ENCODE results near the gene MAGI1.

The MAGI1 gene

DNA sequence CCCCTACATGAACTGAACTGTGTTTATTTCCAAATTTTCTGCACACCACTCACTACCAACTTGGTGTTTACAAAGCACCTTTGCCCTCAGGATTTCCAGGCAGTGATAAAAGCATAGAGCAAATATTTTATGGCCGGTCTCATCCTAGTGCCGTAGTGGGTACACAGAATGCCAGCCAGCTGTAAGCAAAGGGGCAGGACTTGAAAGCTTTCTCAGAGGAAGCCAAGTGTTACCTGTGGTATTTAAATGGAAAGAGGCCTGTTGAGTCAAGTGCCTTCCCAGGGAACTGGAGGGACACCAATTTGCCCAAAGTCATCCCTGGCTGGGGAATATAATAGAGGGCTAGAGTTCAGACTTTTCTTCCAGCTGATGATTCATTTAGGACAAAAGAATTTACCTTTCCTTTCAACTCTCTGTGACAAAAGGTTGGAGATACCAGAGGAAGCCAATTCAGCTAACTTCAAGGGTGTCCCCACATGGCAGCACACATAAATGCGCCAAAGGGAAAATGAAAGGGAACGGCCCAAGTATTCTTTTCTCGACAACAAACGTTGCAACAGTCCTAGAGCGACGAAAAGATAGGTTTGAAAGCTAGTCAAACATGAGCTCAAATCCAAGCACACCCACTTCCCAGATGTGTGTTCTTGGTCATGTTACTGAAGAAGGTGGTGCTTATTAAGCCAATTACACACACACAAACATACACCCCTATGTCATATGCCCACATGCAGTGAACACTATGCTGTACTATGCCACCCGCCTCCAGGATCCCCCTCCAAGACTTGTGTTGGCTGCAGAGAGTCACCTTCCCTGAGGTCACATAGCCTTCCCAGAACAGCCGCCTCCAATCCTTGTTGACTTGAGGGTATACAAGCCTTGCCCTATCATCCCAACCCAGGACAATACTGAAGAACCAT is 27.7 kb downstream of the MAGI1 start:
- DNase-seq, result peak; percentile 55

GRCh38 chr3:66010348-66010738 is 28.4 kb downstream of the MAGI1 start:
- no peak for DNase-seq

DNA sequence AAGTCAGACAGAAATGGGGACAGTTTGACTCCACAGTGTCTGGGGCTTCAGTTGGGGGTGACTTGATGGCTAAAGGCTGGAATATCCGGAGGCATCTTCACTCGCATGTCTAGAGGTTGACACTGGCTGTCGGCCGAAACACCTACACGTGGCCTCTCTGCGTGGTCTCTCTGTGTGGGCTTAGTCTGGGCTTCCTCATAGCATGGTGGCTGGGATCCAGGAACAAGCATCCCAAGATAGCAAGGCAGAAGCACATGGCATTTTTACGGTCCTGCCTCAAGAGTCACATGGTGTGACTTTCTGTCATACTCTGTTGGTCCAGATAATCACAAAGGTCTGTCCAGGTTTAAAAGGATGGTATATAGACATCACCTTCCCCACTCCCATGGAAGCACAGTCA is 34.5 kb downstream of the MAGI1 start:
- no peak for DNase-seq

DNA sequence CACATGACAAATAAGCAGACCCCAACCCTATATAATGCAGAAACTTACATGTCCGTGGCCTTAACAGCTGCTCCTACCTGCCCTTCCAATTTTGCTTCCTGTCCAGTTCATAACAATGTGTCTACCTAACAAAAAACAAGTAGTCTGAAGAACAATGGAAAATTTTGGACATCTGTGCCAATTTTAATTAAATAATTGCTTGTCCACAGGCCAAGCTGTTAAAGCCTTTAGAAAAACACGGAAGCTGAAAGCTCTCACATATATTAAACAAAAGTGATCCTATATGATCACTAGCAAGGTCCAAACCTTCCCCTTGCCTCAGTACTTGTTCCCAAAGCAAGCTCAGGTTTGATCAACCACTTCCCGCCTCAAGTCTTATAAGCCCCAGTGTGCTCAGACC is 37.1 kb downstream of the MAGI1 start:
- DNase-seq, result no peak

DNA sequence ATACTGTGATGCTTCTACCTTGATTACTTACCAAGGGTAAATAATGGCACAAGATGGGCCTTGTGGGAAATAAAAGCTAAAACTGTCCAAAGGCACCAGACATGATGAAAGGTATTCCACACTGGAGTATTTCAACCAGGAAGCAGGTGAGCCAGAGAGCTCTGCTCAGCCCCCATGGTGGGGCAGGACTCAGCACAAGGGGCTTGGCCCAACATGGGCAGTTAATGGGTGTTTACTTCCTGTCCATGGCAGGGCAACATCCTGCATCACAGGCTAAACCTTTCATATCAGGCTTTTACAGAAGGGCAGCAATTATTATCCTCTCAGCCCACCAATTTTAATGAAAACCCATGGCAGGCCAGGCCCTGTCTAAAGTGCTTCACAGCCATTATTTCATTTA is 38.2 kb downstream of the MAGI1 start:
- DNase-seq, result no peak

- DNase-seq, result no peak
Observed at GRCh38 chr3:65999606-66000005, 39.1 kb downstream of the MAGI1 start.

DNA sequence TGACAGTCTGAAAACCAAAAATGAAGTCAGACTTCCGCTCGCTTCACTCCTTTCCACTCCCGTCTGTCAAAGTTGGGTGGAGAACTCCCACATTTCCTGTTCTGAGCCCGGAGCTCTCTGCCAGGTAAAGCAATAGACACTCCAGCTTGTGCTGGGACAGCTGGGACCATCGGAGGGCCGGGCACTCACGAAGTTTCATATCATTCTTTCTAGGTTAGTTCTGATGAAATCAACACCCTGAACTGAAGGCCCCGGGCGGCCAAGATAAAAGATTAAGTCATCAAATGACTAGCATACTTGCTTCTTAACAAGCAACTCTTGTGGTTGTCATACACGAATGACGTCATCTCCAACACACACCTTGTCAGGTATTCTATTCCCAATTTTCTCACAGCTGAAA is 42.1 kb downstream of the MAGI1 start:
- DNase-seq, result no peak

- DNase-seq, result no peak
Observed at GRCh38 chr3:65995515-65995914, 43.2 kb downstream of the MAGI1 start.

GRCh38 chr3:65995030-65995429 is 43.7 kb downstream of the MAGI1 start:
- no peak for DNase-seq

DNA sequence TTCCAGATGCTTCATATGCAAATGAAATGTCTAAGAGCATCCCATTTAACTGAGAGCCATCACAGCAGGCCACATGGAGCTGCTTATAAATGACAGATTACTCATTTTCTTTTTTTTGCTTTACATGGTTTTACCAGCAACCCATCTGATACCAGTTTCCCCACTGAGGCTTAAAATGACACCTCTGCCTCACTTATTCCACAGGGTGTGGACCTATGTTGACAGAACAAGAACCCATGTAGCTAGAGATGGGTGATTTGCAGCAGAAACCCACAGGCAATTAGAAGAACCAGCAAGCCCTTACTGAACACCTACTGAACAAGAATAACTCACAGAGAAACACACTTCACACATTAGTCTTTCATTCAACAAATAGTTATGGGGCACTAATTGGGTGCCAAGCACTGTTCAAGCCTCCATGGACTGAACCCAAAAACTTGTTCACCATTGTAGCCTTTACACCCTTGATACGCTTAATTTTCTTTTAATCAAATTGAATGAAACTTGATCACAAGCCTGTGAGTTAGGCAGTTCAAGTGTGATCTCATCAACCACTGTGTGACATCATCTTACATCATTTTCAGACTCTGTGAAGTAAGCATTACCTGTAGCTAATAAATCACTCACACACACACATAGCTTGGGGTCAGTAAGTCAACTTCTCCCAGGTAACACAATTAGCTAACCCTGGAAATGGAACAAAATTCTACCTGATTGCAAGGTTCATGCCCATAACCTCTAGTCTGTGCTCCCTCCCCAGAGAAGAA is 45.4 kb downstream of the MAGI1 start:
- no peak for DNase-seq

GRCh38 chr3:65992106-65992505 is 46.6 kb downstream of the MAGI1 start:
- no peak for DNase-seq

DNA sequence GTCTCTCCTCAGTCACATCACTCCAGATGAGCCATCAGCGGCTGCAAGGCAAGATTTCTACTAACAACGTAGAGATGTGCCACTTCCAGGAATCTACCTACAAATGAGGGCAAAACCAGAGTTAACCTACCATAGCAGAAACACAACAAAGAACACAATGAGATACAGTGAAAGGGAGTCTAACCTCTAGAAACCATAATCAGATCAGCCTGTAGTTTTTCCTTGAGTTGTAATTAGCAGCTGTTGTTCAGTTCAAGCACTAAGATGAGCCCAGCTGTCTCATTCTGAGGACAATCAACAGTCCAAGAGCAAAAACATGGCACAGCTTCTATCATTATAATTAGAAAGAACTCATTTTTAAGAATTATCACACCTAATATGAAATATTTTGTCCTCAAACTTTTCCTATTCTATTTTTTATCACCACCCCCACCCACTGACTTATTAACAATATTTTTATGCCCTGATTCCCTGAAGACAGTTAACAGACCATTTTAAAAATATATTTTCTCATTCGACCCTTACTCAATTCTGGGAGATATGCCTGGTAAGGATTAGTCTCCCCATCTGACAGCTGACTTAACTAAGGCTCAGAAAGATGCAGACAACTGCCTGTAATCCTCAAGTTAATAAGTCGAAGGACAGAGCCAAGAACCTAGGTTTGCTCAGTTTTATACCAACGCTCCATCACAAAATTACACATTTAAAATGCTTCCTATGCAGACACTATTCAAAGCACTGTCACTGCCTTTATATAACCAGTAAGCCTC is 50.1 kb downstream of the MAGI1 start:
- DNase-seq, result no peak

GRCh38 chr3:65986285-65986684 is 52.4 kb downstream of the MAGI1 start:
- DNase-seq, result no peak

DNA sequence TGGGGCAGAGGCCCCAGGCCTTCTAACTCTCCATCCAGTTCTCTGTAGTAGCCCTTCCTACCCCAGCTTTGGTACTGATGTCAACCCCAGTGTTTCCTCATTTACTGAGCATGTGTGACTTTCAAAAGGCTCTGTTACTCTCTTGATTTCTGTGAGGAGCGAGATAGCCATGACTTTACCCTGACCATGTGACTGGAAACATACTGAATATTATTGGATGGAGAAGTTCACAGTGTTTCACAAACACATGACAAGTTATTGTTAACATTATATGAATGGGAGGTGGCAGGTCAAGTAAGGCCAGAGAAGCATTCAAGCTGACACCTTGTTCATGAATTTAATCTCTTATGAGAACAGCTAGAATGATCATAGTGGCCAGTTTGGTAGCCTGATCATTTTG is 53.7 kb downstream of the MAGI1 start:
- no peak for DNase-seq

DNA sequence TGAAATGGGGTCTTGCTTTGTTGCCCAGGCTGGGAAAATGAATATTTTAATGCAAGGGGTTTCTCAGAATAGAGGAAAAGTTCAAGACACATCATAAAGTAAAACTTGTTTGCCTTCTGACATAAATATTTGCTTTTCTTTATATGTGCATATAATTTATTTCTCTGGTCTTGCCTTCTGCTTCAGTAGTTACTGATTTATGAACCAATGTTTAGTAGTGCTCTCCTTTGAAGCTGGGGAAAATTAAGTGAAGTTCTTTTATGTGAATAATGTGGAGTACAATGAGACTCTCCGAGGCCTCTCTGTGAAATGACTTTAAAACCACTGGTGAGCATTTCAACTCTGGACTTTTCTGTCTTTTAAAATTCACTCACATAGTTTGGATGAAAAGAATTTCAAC is 55.6 kb downstream of the MAGI1 start:
- DNase-seq, result no peak

DNA sequence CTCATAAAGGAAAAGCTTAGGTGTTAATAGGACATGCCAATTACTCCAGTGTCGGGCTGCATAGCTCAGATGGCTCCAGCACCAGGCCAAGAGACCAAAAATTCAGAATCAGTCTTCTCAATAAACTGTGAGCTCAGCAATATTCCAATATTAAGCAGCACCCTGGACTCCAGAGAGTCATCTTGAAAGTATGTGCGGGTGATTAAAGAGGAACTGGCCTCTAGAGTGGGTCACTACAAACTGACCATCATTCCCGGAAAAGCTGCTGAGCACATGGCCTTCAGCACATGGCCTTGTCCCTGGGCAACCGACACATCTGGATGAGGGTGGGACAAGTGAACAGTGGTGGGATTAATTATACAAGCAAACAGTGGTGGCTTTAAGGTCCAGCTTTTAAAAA is 59.0 kb downstream of the MAGI1 start:
- no peak for DNase-seq

GRCh38 chr3:65979162-65979561 is 59.6 kb downstream of the MAGI1 start:
- no peak for DNase-seq

- DNase-seq, result no peak
Observed at GRCh38 chr3:65978116-65978515, 60.6 kb downstream of the MAGI1 start.

DNA sequence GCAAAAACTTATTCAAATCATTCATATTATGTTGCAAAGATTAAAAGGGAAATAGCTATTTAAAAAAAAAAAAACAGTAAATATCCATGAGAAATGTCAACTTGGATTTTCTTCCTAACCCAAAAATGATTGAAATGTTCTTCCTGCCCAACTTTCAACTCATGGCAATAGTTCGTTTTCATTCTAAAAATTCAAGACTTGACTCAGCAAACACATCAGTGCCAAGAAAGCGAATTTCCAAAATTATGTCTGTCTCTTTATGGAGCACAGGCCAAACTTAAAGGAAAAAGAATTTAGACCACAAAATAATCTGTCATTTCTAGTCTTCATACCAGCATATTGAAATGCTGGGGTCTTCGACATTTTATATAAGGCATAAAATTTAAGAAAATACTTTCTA is 63.7 kb downstream of the MAGI1 start:
- DNase-seq, result no peak

- no peak for DNase-seq
Observed at GRCh38 chr3:65974509-65974908, 64.2 kb downstream of the MAGI1 start.

GRCh38 chr3:65972765-65973164 is 66.0 kb downstream of the MAGI1 start:
- DNase-seq, result no peak

DNA sequence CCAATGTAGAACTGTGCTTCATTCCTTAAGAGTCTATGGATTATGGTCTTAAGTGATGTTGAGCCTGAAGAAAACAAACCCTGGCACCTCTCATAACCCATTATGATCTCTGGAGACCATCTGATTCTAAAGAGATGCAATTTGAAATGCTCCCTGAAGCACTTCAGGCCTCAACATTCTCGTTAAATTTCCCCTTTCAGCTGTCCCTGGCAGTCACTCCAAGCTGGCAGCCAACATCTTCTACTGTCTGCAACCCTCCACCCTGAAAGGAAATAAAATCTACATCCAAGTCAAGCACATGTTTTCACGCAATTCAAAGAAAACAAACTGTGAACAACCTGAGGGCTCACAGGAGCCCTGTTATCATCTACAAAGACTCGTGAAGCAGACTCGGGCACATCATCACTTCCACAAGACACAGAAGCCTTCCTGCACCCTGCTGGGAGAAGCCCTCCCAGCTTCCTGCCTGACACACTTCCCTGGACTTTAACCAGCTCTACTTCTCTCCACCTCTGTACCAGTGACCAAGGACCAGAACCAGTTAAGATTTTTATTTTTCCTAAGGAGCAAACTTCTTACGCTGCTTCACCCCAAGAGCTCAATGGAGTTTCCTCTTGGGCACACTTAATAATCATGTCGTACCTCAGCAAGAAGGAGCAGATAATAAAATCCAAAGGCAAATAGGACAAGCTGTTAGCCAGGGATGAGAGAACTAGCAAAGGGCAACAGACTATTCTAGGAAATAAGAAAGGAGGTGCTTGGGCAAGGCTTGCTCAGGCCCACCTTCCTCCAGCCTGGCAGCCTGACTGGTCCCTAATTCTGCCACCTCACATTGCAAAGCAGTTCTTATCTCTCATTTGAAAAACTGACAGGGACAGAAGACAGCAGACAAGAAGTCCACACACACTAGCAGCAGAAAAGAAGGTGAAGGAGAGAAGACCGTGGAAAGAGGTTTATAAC is 67.1 kb downstream of the MAGI1 start:
- peak; percentile 31 for DNase-seq

Data from DMS79 (cell line).